Measurements from ENCODE around the gene VWCE.
A peak's percentile ranks its signal among the peaks of the same experiment; 100 is the strongest.

The VWCE gene

GRCh38 chr11:61325649-61326414 lies 30.7 kb upstream of the VWCE start:
- no peak for DNase-seq

- no peak for DNase-seq
Observed at GRCh38 chr11:61315260-61315659, 20.1 kb upstream of the VWCE start.

- DNase-seq: no peak
Observed at GRCh38 chr11:61310749-61311148, 15.6 kb upstream of the VWCE start.

GRCh38 chr11:61309739-61310138 lies 14.6 kb upstream of the VWCE start:
- no peak for DNase-seq

- no peak for DNase-seq
Observed at GRCh38 chr11:61309141-61309540, 14.0 kb upstream of the VWCE start.

- DNase-seq: no peak
Observed at GRCh38 chr11:61307354-61307753, 12.2 kb upstream of the VWCE start.

- no peak for DNase-seq
Observed at GRCh38 chr11:61306221-61306620, 11.1 kb upstream of the VWCE start.

GRCh38 chr11:61305417-61305816 lies 10.3 kb upstream of the VWCE start:
- DNase-seq: no peak

GRCh38 chr11:61303725-61304124 lies 8.6 kb upstream of the VWCE start:
- DNase-seq: no peak

- no peak for DNase-seq
Observed at GRCh38 chr11:61302550-61302949, 7.4 kb upstream of the VWCE start.

GRCh38 chr11:61298663-61299244 lies 3.6 kb upstream of the VWCE start:
- DNase-seq: no peak

GRCh38 chr11:61297746-61298145 lies 2.6 kb upstream of the VWCE start:
- no peak for DNase-seq

- DNase-seq: no peak
Observed at GRCh38 chr11:61297341-61297740, 2.2 kb upstream of the VWCE start.

GRCh38 chr11:61295596-61295926 lies 445 bp upstream of the VWCE start:
- DNase-seq: no peak

GRCh38 chr11:61293867-61294716 lies 1.0 kb downstream of the VWCE start:
- peak; percentile 25 to 36 for DNase-seq

- no peak for DNase-seq
Observed at GRCh38 chr11:61292356-61292755, 2.8 kb downstream of the VWCE start.

GRCh38 chr11:61290905-61291690 lies 4.0 kb downstream of the VWCE start:
- DNase-seq: no peak

GRCh38 chr11:61287338-61287977 lies 7.7 kb downstream of the VWCE start:
- no peak for DNase-seq

GRCh38 chr11:61283613-61284012 lies 11.5 kb downstream of the VWCE start:
- no peak for DNase-seq

GRCh38 chr11:61281581-61282250 lies 13.4 kb downstream of the VWCE start:
- DNase-seq: peak; percentile 27 to 53

GRCh38 chr11:61280883-61281580 lies 14.1 kb downstream of the VWCE start:
- no peak for DNase-seq

Data from stimulated activated CD4-positive, alpha-beta T cell treated with anti-CD3 and anti-CD28 coated beads, Interleukin-2, amount 100 ng/mL, for 48 hours (primary cell).